GM19238 (cell line): Measurements from ENCODE around the gene TRIM10.
A peak's percentile ranks its signal among the peaks of the same experiment; 100 is the strongest.
"Not testable (repeated sequence)": the region's sequence is repeated elsewhere in the genome, so short reads cannot be mapped to it uniquely, and the experiment has no call there.

Experiments
- DNase-seq: peaks from one replicate; pipeline ENCODE4 v3.0.0; 2011; ENCODE audit warnings: low spot score; ENCODE audit not compliant: insufficient read length

Gene TRIM10

GRCh38 chr6:30154709-30155519 lies 6.1 kb downstream of the TRIM10 start:
- no peak for DNase-seq

DNA sequence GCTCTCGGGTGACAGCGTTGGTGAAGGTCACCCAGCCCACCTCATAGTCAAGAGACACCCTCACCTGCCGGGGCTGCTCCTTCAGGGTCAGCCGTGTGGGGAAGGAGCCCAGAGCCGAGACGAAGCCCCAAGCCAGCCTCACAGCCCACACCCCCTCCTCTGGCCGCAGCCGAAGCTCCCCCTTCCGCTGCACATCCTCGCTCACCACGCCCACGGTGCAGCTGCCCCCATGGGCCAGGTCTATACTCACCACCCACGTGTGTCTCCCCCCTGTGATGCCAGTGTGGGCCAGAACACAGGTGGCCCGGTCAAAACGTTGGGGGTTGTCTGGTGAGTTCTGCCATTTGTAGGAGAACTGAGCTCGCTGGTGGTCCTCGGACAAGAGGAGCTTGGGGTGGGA lies 7.0 kb downstream of the TRIM10 start:
- DNase-seq: no peak

DNA sequence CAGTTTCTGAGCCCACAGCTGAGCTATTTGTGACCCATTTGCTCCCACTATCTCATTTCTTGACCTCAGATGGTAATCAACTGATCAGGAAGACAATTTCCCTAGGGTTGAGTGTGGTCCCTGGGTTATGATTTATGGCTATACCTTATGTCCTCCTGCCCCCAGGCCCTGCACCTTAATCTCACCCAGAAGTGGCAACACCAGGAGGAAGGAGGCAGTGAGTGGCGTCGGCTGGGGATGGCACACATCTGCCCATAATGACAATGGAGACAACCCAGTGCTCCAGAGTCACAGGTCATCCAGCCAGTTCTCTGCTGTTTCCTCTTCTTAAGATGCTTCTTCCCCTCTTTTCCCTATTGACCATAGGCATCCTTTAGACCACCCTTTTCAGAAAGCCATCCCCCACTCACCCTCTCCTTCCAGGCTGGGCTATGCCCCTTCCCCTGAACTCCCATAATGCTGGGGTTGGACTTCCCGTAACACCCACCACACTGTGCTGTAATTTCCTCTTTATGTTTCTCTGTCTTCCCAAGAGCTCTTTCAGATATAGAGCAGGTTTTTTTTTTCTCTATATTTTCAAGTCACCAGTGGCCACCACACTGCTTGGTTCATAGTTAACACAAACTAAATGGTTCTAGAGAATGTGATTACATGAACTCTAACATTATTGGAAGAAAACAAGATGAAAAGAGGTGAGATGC lies 8.0 kb downstream of the TRIM10 start:
- no peak for DNase-seq

GRCh38 chr6:30152016-30152673 lies 8.9 kb downstream of the TRIM10 start:
- no peak for DNase-seq

DNA sequence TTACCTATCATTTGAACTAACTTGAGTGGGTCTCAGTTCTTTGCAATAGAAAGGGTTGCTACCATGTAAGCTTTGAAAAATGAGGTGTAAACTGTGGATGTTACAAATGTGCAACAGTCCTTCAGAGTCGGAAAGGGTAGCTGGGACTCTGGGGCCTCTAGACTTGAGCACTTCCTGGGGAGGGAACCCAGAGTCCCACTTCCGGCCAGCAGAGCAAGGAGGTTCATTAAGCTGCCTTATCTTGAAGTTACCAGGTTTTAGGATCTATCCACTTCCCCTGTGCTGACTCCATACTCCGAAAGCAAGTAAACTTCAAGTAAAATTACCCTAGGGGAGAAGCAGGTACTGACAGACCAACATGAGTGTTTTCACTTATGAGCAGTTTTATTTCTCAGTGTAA lies 9.4 kb downstream of the TRIM10 start:
- no peak for DNase-seq

DNA sequence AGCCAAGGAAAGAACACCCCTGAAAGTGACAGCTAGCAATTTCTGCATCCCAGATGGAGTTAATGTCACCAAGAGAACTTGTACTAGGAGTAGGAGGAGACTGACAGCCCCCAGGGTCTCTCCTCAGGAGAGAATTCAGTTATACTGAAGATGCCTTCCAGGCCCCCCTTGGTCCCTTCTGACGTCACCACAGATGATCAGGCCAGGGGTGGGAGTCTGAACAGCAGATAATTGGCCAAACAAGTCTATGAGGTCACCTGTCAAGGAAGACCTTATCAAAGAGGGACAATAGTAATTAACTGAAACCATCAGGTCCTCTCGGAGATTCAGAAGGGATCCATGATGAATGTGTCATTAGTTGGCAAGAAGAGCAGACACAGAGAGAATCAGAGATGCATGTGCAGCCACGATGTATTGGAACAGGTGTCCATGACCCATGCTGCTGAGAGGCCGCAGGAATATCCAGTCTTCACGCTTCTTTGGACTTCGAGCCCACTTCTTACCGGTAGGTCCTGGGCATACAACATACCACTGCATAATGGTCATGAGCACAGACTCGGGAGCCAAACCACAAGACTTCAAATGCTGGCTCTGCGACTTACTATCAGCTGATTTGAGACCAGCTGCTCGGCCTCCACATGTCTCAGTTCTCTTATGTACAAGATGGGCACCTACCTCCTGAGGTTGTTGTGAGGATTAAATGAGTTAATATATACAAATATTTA lies 10.2 kb downstream of the TRIM10 start:
- DNase-seq: no peak

DNA sequence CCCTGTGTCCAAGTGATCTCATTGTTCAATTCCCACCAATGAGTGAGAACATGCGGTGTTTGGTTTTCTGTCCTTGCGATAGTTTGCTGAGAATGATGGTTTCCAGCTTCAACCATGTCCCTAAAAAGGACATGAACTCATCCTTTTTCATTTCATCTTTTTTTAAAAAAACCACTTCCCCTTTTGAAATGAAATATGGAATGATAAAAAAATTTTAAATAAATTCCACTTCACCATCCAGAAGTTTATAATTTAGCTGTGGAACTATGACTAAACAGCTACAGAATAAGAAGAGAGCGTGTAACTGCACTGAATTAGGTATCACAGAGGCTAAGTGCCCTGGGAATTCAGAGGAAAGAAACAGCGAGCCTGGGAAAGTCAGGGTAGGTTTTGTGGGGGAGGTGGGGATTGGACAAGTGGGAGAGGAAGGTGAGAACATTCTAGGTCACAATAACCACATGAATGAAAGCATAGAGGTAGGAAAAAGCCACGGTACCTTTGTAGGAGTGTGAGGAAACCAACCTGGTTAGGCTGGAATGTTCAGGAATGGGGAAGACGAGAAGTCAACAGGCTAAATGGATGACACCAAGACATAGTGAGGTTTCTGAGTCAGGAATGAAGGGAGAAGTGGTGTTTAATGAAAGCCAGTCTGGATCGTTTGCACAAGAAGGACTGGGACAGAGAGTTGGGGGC lies 11.0 kb downstream of the TRIM10 start:
- no peak for DNase-seq

DNA sequence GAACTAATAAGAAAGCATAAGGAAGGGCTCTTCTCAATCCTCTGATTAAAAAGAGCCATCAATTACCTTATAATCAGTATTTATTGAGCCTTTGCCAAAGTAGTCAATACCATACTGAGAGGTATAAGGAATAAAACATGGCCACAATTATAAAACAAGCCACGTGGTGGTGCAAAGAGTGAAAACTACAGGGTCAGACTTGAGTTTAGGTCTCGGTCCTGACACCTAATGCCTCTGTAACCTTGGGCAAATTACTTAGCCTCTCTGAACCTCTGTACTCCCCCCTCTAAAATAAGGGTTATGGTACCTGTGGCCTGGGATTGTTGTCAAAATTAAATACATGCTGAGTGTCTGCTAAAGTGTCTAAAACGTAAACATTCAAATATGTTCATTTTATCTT lies 11.8 kb downstream of the TRIM10 start:
- no peak for DNase-seq

GRCh38 chr6:30147096-30147495 lies 13.9 kb downstream of the TRIM10 start:
- DNase-seq: no peak

DNA sequence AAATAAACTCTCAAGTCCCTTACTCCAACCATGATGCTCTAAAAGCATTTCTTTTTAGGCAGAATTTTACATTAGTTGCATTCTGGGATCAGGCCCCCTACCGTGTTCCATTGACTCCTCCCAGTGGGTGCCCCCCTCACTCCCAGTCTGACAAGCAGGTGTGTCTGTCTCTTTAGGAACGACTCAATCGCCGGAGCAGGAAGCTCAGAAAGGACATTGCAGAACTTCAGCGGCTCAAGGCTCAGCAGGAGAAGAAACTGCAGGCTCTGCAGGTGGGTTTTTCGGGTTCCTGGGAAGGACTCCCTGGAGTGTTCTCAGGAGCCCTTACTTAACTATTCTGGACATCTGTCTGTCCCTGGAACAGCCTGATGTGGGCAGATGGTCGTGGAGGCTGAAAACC lies 15.2 kb downstream of the TRIM10 start:
- DNase-seq: no peak

- DNase-seq: no peak
Measured at GRCh38 chr6:30144811-30145210, 16.2 kb downstream of the TRIM10 start.

DNA sequence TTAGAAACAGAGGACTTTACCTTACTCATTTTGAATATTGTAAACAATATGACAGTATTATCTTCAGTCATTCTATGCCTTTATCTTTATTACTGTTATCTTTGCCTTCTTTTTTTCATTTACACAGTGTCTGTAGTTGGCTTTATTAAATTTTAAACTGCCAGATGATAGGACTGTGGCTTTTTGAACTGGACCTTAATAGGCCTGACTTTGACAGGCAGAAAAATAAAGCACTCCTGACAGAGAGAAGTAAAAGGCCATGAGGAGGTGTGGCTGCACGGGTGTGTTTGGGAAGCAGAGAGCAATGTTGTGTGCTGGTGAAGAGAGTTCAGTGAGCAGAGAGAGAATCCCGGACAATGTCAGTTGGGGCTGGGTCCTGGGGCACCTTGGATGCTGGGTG lies 17.2 kb downstream of the TRIM10 start:
- DNase-seq: no peak

DNA sequence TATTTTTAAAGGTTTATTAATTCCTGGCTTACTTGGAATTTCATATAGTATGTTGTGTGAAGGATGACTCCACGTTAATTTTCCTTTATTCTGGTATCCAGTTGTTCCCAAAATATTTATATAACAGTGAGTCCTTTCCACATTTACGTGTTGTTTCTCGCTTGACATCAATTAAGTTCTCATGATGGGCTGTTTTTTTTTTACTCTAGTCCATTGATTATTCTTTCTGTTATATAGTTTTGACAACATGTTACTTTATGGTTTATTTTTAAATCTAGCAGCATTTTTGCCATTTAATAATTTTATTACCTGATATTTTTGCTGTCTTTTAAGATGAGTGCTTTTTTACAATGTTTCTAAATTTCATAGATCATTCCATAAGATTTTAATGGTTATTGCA lies 18.3 kb downstream of the TRIM10 start:
- DNase-seq: no peak

- not testable (repeated sequence) for DNase-seq
Measured at GRCh38 chr6:30140240-30140639, 20.8 kb downstream of the TRIM10 start.

GRCh38 chr6:30136570-30137286 lies 24.3 kb downstream of the TRIM10 start:
- no peak for DNase-seq

- no peak for DNase-seq
Measured at GRCh38 chr6:30135757-30136156, 25.3 kb downstream of the TRIM10 start, which contains the start of gene TRIM40. Gene TRIM40, plus strand, starts transcription at chr6:30136140. Its CDS starts 897 bp downstream, at chr6:30137037.

DNA sequence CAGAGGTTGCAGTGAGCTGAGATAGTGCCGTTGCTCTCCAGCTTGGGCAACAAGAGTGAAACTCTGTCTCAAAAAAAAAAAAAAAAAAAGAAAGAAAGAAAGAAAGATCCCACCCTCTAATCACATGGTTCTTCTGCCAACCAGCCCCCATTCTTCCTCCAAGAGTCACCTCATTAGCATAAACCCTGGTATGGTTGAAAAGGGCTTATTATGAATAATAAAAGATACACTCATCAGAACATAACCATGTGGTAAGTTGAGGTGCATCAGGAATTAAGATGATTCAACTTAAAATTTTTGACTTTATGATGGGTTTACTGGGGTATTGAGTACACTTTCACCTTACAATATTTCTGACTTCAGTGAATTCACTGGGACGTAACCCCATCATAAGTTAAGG lies 25.9 kb downstream of the TRIM10 start:
- no peak for DNase-seq

DNA sequence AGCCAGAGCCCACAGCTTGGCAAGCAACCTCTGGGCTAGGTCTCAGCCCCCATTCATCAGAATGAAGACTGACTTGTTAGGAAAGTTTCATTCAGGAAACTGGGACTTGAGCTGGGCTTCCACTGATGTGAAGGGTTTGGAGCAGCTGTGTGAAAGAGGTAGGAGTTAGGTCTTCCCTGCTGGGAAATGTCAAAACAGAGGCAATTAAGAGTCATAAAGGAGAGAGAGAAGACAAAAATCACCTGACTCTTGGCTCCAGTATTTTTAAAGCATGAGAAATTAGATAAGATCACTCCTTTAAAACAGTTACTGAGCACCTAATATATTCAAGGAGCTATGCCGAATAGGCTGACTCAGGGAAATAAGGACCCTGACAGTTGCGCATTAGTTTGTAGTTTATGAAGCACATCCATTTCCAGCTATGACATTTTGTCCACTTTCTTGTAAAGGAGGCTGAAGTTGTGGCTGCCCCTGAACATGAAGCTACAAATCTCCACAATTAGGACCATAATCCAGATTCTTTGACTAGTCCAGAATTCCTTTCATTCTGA lies 29.0 kb downstream of the TRIM10 start:
- DNase-seq: no peak

DNA sequence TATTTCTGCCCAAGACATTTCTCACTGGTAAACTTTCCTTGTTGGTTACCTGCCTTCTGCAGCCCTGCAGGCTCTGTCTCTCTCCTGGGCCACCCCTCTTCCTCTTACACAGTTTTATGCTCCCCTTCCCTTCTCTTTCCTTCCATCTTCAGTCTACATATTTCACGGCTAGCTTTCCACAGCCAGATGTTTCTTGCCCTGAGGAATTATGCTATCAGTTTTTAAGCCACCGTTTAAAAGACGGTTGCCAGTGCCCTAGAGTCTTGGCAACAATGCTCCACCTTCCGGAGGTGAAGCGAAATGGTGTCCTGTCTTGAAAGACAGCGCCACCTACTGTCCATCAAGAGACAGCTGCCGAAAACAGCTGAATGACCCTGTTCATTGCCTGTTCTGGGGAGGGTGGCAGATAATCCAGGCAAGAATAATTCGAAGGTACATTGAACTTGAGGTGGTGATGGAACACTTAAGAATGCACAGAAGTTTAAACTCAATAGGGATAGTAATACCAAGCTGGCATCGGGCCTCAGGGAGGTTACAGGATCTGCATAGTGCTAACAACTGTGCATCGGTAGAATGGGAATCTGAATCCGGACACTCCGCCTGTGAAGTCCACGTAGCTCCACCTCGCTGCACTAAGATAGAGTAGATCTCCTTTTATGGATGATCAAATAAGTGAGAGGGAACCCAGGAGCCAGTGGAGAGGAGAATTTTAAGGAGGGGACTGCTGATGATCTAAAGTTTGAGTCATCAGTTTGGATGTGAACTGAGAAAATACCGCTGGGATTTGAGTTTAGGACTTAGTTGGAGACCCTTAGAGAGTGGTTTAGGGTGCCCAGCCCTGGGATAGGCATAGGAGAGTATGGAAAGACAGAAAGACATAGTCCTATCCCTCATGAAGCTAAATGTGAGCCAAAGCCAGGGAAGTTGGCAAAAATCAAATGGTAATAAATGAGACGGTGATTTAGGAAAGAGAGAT lies 29.8 kb downstream of the TRIM10 start:
- peak; percentile 77 for DNase-seq
